Activated CD4-positive, alpha-beta T cell treated with anti-CD3 and anti-CD28 coated beads, Interleukin-2, amount 10 ng/mL, durations not matched to agents 7 days and 5 days (primary cell): ENCODE measurements around the gene ARPC4. TPM values are rescaled to one million over a fixed set of nuclear protein-coding genes. Genes with fewer than 3 reads are reported as not detected.

Experiments used
- CTCF ChIA-PET: fragments of 350-600 bp; sonication (Branson Sonifier 250); formaldehyde crosslinking; loops from one replicate; lab custom pipeline; 2021; ENCODE audit warnings: antibody characterized with exemption; lab: Charles Lee
- POLR2A ChIA-PET: fragments of 350-600 bp; sonication (Branson Sonifier 250); formaldehyde crosslinking; loops from one replicate; lab custom pipeline; 2021; ENCODE audit warnings: antibody characterized with exemption; lab: Charles Lee
- DNase-seq: peaks from one replicate; pipeline ENCODE4 v3.0.0-alpha.2; 2020
- H3K27ac Mint-ChIP-seq: one replicate; pipeline ENCODE4 v1.8.0; 2021; ENCODE audit warnings: mild to moderate bottlenecking, moderate library complexity, mixed read lengths
- H3K27me3 Mint-ChIP-seq: one replicate; pipeline ENCODE4 v1.8.0; 2021; ENCODE audit warnings: mixed read lengths
- H3K36me3 Mint-ChIP-seq: one replicate; pipeline ENCODE4 v1.8.0; 2021; ENCODE audit warnings: low read depth, mixed read lengths
- H3K4me1 Mint-ChIP-seq: one replicate; pipeline ENCODE4 v1.8.0; 2021; ENCODE audit warnings: mixed read lengths
- H3K4me3 Mint-ChIP-seq: one replicate; pipeline ENCODE4 v1.8.0; 2021; ENCODE audit warnings: mild to moderate bottlenecking, moderate library complexity, mixed read lengths
- H3K9me3 Mint-ChIP-seq: one replicate; pipeline ENCODE4 v1.8.0; 2021; ENCODE audit warnings: mixed read lengths
- total RNA-seq, 2 experiments: library from RNA; stranded (reverse); gene quantifications; one replicate each; pipeline ENCODE4 v1.2.3, GENCODE V29; 2021

ARPC4 gene
- total RNA-seq, 2 experiments from 2014 or later: 258 to 299 TPM

DNA sequence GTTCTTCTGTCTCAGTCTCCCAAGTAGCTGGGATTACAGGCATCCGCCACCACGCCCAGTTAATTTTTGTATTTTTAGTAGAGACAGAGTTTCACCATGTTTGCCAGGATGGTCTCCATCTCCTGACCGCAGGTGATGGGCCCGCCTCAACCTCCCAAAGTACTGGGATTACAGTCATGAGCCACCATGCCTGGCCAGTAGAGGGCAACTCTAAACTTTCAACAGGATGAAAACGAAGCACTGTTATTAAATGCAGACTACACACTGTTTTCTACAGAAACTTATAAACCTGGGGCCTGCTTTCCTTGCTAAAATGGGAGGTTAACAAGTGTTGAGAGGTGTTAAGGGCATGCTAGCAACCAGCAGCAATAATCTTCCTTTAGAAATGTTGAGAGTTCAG, 7.6 kb downstream of the ARPC4 start:
- POLR2A ChIA-PET: no interaction called here
- Mint-ChIP-seq H3K36me3 (peaks cover 71% of the 10 kb centered on the region), H3K4me1 (peaks cover 17% of the 10 kb centered on the region)

DNA sequence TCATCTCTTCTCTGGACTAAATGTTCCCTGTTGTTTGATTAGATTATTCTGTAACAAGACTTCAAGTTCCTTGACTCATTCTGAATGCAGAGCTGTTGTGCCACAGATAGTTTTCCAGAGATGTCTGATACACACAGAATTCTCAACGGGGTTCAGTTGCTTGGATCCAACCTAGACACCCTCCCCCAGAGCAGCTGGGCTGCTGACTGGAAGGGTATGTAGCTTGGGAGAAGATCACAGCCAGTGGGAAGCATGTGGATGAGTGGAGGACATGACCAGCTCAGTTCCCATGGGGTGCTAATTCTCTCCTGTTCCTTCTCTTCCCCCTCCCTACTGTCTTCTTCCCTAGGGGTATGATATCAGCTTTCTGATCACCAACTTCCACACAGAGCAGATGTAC, 10.6 kb downstream of the ARPC4 start:
- ChIA-PET CTCF (interaction anchor here (0.8 to 1.2 kb wide), 4 partner anchors 11 to 21 kb away, joined by 3 to 7 read pairs (median 4); partner anchors contain the start of gene ARPC4), POLR2A (no interaction called here)
- Mint-ChIP-seq H3K9me3 (no peaks in the 10 kb centered on the region), H3K27ac (no peak overlapping the region), H3K4me1 (peaks cover 23% of the 10 kb centered on the region), H3K36me3 (peaks cover 65% of the 10 kb centered on the region), H3K4me3 (no peak overlapping the region), H3K27me3 (no peaks in the 10 kb centered on the region)
- no peak for DNase-seq

More for the DNA sequence above, 7.6 kb downstream of the ARPC4 start:
- H3K27me3 Mint-ChIP-seq: no peaks in the 10 kb centered on the region
- CTCF ChIA-PET: interaction anchor here (1.0 kb wide), 1 partner anchor 16 kb away, joined by 5 read pairs; no protein-coding TSS in a partner anchor
- H3K27ac Mint-ChIP-seq: peak overlapping the region; percentile 36
- no peak for DNase-seq
- H3K9me3 Mint-ChIP-seq: no peaks in the 10 kb centered on the region
- H3K4me3 Mint-ChIP-seq: no peak overlapping the region

DNA sequence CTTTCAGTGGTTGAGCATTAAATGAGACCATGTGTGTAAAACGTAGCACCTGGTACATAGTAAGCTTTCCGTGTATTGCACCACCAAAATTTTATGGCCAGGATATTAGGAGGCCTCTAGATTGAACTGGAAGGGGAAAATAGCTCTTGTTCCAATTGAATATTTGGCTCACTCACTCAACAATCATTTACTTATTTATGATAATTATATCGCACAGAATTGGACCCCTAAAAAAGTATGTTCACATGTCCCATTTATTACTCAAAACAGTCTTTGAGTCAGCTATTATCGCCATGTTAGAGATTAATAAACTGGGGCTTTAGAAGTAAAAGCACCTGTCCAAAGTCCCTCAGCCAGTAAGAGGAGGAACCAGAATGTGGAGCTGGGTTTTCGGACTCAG, 12.1 kb downstream of the ARPC4 start:
- Mint-ChIP-seq H3K4me1 (peaks cover 36% of the 10 kb centered on the region), H3K9me3 (no peaks in the 10 kb centered on the region), H3K27ac (no peak overlapping the region), H3K36me3 (peaks cover 64% of the 10 kb centered on the region), H3K4me3 (no peak overlapping the region), H3K27me3 (no peaks in the 10 kb centered on the region)
- ChIA-PET POLR2A (no interaction called here), CTCF (interaction anchor here (0.6 to 1.2 kb wide), 4 partner anchors 8 to 36 kb away, joined by 3 to 5 read pairs (median 3); no protein-coding TSS in a partner anchor)
- DNase-seq: no peak

DNA sequence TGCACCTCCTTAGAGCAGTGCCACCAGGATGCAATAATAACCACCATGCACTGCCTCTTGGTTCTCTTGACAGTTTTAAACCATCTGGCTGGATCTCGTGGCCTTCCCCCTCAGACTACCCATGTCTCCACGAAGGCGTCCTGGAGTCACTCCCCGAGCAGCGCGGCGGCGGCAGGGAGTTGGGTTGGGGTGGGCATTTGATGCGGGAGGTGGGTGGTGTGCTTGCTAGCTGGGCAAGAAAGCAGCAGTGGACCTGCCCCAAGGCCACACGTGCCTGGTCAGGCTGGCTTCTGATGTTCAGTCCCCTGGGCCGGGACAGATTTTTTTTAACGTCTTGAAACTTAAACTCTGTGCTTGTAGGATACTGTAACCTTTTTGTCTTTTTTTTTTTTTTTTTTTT, 13.3 kb downstream of the ARPC4 start:
- peaks cover 58% of the 10 kb centered on the region for H3K36me3 Mint-ChIP-seq
- peaks cover 45% of the 10 kb centered on the region for H3K4me1 Mint-ChIP-seq
- no peaks in the 10 kb centered on the region for H3K27me3 Mint-ChIP-seq
- ChIA-PET POLR2A (no interaction called here), CTCF (interaction anchor here (0.7 to 0.9 kb wide), 4 partner anchors 13 to 282 kb away, joined by 3 read pairs; partner anchors contain the start of gene ARPC4)
- no peaks in the 10 kb centered on the region for H3K9me3 Mint-ChIP-seq
- no peak overlapping the region for H3K27ac Mint-ChIP-seq
- no peak overlapping the region for H3K4me3 Mint-ChIP-seq
- DNase-seq: no peak

DNA sequence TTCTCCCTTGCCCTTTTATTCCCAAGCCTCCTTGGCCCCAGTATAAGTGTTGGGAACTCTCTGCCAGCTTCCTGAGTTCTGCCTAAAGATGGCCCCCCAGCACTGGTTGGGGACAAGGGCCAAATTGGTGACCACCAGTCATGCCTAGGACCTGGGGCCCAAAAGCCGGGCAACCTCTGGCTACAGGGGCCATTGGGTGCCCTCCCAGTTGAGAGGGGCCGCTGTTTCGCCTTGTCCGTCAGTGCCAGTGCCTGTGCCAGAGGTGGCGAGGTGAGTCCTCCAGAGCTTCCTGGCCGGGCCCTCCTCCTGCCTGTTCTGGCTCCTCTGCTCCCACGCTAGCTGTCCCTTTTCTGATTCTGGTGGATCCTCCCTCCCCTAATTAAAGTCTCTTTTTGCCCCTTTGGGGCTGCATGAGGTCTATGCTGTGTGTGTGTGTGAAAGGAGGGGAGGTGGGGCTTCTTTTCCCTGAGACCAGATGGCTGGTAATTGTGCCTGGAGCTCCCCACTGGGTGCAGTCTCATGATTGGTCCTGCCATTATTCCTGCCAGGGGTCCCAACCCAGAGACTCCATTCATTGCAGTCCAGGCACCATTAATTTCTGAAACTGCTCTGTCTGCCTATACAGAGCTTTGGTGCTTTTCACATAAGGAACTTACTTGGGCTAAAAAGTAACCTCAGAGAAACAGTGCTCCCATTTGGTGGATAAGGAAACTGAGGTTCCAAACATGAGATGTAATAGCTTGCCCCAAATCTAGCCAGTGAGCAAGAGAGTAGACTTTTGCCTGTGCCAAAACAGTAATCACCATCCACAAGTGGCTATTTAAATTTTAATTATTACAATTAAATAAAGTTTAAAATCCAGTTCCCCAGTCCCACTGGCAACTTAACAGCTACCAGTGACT, 14.1 kb downstream of the ARPC4 start:
- Mint-ChIP-seq H3K27me3 (no peaks in the 10 kb centered on the region), H3K4me1 (peaks cover 51% of the 10 kb centered on the region), H3K4me3 (no peak overlapping the region), H3K9me3 (no peaks in the 10 kb centered on the region), H3K27ac (no peak overlapping the region), H3K36me3 (peaks cover 59% of the 10 kb centered on the region)
- CTCF ChIA-PET: interaction anchor here (0.6 to 1.3 kb wide), 5 partner anchors 11 to 277 kb away, joined by 3 to 7 read pairs (median 3); no protein-coding TSS in a partner anchor
- POLR2A ChIA-PET: interaction anchor here (0.6 kb wide), 1 partner anchor 12 kb away, joined by 3 read pairs; no protein-coding TSS in a partner anchor
- DNase-seq: no peak

DNA sequence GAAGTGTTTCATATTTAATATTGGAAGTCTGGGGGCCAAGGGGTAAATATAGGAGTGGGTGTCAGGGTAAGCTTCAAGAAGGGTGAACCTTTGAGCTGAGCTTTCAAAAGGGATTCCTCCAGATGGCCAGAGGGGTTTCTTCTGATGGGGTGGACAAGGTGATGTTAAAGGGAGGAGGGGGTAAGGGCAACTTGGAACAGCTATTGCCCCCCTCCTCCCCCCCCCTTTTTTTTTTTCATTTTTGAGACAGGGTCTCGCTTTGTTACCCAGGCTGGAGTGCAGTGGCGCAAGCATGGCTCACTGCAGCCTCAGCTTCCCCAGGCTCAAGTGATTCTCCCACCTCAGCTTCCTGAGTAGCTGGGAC, 15.1 kb downstream of the ARPC4 start:
- DNase-seq: no peak
- CTCF ChIA-PET: interaction anchor here (0.6 to 1.3 kb wide), 12 partner anchors 12 to 239 kb away, joined by 3 to 7 read pairs (median 3); partner anchors contain the start of genes ARPC4 and IL17RC
- peaks cover 51% of the 10 kb centered on the region for H3K4me1 Mint-ChIP-seq
- H3K27ac Mint-ChIP-seq: peak overlapping the region; percentile 93
- no peaks in the 10 kb centered on the region for H3K9me3 Mint-ChIP-seq
- POLR2A ChIA-PET: no interaction called here
- no peaks in the 10 kb centered on the region for H3K27me3 Mint-ChIP-seq
- peak overlapping the region; percentile 35 for H3K4me3 Mint-ChIP-seq
- peaks cover 56% of the 10 kb centered on the region for H3K36me3 Mint-ChIP-seq

DNA sequence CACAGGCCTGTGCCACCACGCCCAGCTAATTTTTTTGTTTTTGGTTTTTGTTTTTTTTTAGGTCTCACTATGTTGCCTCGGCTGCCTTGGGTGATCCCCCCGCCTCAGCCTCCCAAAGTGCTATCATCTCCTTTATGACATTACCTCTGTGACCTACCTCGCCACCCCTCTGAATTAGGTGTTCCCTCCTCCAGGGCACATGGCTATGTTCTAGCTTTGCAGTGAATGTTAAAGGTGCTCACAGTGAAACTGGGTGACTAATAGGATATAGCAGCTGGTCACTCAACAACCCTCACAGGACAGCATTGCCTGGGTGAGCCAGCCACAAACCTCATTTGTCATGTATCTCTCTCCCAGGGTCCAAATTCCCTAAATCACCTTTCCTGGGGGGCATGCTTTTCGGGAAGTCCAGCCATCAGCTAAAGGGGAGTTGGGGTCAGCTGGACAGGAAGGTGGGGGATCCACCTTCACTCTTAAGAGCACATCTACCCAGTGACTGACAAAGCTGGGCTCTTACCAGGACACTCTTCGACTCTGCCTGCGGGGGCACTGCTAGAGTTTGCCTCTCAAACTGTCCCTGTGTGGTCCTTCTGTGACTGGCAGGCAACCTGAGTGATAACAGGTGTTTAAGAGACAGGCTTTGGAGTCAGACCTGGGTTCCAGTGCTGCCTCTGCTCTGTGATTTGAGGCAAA, 15.6 kb downstream of the ARPC4 start:
- Mint-ChIP-seq H3K4me1 (peaks cover 49% of the 10 kb centered on the region), H3K27me3 (no peaks in the 10 kb centered on the region), H3K36me3 (peaks cover 55% of the 10 kb centered on the region), H3K9me3 (no peaks in the 10 kb centered on the region), H3K27ac (peak overlapping the region; percentile 93), H3K4me3 (no peak overlapping the region)
- peak; percentile 69 for DNase-seq
- ChIA-PET POLR2A (interaction anchor here (0.6 to 1.0 kb wide), 2 partner anchors 59 to 162 kb away, joined by 3 to 4 read pairs; partner anchors contain the start of gene OGG1), CTCF (interaction anchor here (0.6 to 1.3 kb wide), 10 partner anchors 13 to 118 kb away, joined by 3 to 7 read pairs (median 3); partner anchors contain the start of genes ARPC4 and IL17RC)

DNA sequence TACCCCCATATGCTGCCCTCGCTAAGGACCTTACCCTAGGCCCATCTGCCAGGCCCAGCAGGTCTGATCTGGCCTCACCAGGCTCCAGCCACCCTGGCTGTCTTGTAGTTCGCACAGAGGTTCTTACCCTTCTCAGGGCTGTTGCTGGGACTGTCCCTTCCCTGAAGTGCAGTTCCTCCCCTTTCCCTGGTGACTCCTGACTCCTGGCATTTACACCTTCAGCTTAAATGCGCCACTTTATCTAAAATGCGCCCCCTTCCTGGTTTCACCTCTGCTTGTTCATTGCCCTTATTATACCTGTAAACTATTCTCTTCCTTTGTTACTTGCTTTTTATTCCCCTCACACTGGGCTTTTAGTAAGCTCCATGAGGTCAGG, 16.3 kb downstream of the ARPC4 start:
- no peaks in the 10 kb centered on the region for H3K27me3 Mint-ChIP-seq
- peaks cover 47% of the 10 kb centered on the region for H3K4me1 Mint-ChIP-seq
- no peak for DNase-seq
- ChIA-PET POLR2A (interaction anchor here (1.0 kb wide), 1 partner anchor 60 kb away, joined by 3 read pairs; the partner anchor contains the start of gene OGG1), CTCF (interaction anchor here (1.0 kb wide), 2 partner anchors 76 to 93 kb away, joined by 3 read pairs; no protein-coding TSS in a partner anchor)
- H3K36me3 Mint-ChIP-seq: peaks cover 48% of the 10 kb centered on the region
- peak overlapping the region; percentile 83 for H3K4me3 Mint-ChIP-seq
- no peaks in the 10 kb centered on the region for H3K9me3 Mint-ChIP-seq
- peak overlapping the region; percentile 93 for H3K27ac Mint-ChIP-seq

DNA sequence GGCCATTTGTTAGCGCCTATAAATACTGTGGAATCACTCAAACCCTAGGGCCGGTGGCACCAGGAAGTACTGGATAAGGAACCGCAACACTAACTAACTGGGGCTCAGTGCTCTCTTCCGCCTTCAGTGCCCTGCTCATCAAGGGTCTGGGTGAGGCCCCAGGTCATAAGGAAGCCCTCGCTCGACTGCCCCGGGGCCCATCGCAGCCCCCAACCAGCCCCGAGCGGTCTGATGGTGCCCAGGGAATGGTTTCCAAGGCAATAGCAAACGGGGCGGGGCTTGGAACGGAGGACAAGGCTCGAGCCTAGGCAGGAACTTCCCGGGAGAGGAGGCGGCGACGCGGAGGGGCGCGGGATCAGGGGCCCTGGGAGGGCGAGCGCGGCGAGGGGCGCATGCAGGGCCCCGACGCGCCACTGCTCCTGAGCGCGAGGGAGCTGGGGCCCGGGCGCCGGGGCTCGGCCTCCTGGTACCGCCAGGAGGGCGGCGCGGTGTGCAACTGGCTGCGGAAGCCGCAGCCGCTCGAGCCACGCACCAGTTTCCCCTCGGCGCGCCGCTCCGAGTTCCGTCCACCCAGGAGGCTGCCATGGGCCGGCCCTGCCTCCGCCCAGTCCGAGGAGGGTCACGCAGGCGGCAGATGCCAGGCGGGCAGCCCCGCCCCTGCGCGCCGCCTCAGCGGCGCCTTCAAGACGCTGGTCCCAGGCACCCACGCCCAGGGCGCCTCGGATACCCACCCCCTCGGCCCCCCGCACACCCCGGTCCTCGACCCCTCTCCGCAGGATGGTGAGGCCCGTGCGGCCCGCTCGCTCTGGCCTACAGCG, 16.9 kb downstream of the ARPC4 start, which contains the start of gene TTLL3:
Gene TTLL3 (plus strand): TSS at position 648 of the 818 bp plus-strand sequence. CDS start 400 bp downstream, outside the sequence.
- POLR2A ChIA-PET: no interaction called here
- H3K36me3 Mint-ChIP-seq: peaks cover 42% of the 10 kb centered on the region

DNA sequence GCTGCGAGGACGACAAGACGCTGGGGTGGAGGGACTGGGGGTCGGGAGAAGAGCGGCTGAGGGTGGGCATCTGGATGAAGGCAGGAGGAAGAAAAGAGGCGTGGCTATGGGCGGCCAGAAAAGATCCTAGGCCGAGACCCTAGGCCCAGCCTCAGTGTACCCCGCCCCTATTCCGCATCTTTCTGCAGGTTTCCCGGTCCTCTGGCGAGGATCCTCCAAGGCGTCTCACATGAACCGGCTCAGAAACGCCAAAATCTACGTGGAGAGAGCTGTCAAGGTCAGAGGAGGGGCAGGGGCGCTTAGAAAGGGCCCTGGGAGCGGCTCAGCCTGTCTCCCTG, 17.5 kb downstream of the ARPC4 start:
- peak overlapping the region; percentile 40 for H3K4me3 Mint-ChIP-seq
- ChIA-PET CTCF (interaction anchor here (1.0 kb wide), 1 partner anchor 95 kb away, joined by 3 read pairs; no protein-coding TSS in a partner anchor), POLR2A (interaction anchor here (0.6 kb wide), 1 partner anchor 216 kb away, joined by 3 read pairs; the partner anchor contains the start of gene FANCD2)
- H3K4me1 Mint-ChIP-seq: peaks cover 47% of the 10 kb centered on the region
- H3K27ac Mint-ChIP-seq: peak overlapping the region; percentile 62
- H3K36me3 Mint-ChIP-seq: peaks cover 40% of the 10 kb centered on the region
- no peaks in the 10 kb centered on the region for H3K27me3 Mint-ChIP-seq
- H3K9me3 Mint-ChIP-seq: no peaks in the 10 kb centered on the region
- DNase-seq: no peak

More for the DNA sequence above, 16.9 kb downstream of the ARPC4 start, which contains the start of gene TTLL3:
- Mint-ChIP-seq H3K9me3 (no peaks in the 10 kb centered on the region), H3K4me1 (peaks cover 47% of the 10 kb centered on the region), H3K27me3 (no peaks in the 10 kb centered on the region), H3K27ac (peak within 1 kb of the TSS; percentile 93), H3K4me3 (peak within 1 kb of the TSS; percentile 83)
- CTCF ChIA-PET: interaction anchor here (1.0 kb wide), 1 partner anchor 94 kb away, joined by 3 read pairs; no protein-coding TSS in a partner anchor
- DNase-seq: peak; percentile 46

DNA sequence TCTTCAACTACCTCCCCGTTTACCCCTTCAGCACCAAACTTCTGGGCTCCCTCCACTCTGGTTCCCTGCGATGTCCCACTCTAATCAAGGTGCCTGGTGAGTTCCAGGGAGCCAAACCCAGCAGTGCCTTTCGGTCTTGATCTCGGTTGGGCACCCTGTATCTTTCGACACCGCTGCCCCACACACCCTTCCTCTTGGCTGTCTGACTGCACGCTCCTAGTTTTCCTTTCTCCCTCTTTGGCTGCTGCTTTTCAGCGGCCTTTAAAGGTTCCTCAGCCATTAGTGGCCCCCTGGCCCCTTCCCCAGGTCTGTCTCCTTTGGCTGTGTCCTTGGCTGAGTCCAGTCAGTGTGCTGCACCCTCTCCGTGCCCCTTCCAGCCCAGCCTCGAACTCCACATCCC, 18.0 kb downstream of the ARPC4 start:
- no peaks in the 10 kb centered on the region for H3K9me3 Mint-ChIP-seq
- H3K27ac Mint-ChIP-seq: peak overlapping the region; percentile 62
- H3K4me3 Mint-ChIP-seq: peak overlapping the region; percentile 40
- peaks cover 47% of the 10 kb centered on the region for H3K4me1 Mint-ChIP-seq
- H3K36me3 Mint-ChIP-seq: peaks cover 36% of the 10 kb centered on the region
- ChIA-PET POLR2A (interaction anchor here (0.6 kb wide), 1 partner anchor 215 kb away, joined by 3 read pairs; the partner anchor contains the start of gene FANCD2), CTCF (no interaction called here)
- DNase-seq: no peak
- H3K27me3 Mint-ChIP-seq: no peaks in the 10 kb centered on the region
